Inflammatory macrophage (primary cell): Measurements from ENCODE around the gene CPB1.
"Not testable (repeated sequence)": the region's sequence is repeated elsewhere in the genome, so short reads cannot be mapped to it uniquely, and the experiment has no call there.

ENCODE experiments used
- DNase-seq, 2 donors: peaks; one replicate each; pipeline ENCODE4 v3.0.0-alpha.2; 2020 to 2022
- total RNA-seq, 18 experiments: gene quantifications; one replicate each; lab custom pipeline; 2026; ENCODE audit warnings: mixed read lengths in 6 of 18, inconsistent platforms in 2 of 18; lab: John Stamatoyannopoulos, UW

Gene CPB1
- 0 to 0.43 (median 0.05) reads per million in 18 experiments for total RNA-seq

GRCh38 chr3:148827585-148827984 is at the start of gene CPB1:
TSS of gene CPB1 (plus strand) at chr3:148827811. CDS start at chr3:148827824, 13 bp downstream.
- DNase-seq, result no peak

- peak; percentile 56 to 61 for DNase-seq
These were observed 48.7 kb upstream of the CPB1 start for GRCh38 chr3:148778926-148779325.

GRCh38 chr3:148785026-148785425 is 42.6 kb upstream of the CPB1 start:
- DNase-seq, result peak; percentile 67 to 71

- DNase-seq, result not testable (repeated sequence)
These were observed 41.5 kb upstream of the CPB1 start for GRCh38 chr3:148786159-148786558.

GRCh38 chr3:148789146-148789545 is 38.5 kb upstream of the CPB1 start:
- DNase-seq, result no peak

GRCh38 chr3:148789906-148790305 is 37.7 kb upstream of the CPB1 start:
- no peak for DNase-seq

GRCh38 chr3:148790370-148790769 is 37.2 kb upstream of the CPB1 start:
- DNase-seq, result no peak

GRCh38 chr3:148790851-148791735 is 36.5 kb upstream of the CPB1 start:
- DNase-seq, result peak; percentile 59 to 84

GRCh38 chr3:148791920-148792319 is 35.7 kb upstream of the CPB1 start:
- no peak for DNase-seq

- no peak for DNase-seq
These were observed 35.1 kb upstream of the CPB1 start for GRCh38 chr3:148792516-148792915.

- DNase-seq, result no peak
These were observed 30.8 kb upstream of the CPB1 start for GRCh38 chr3:148796799-148797198.

GRCh38 chr3:148797795-148798194 is 29.8 kb upstream of the CPB1 start:
- DNase-seq, result no peak

- DNase-seq, result no peak
These were observed 27.2 kb upstream of the CPB1 start for GRCh38 chr3:148800414-148800813.

- no peak for DNase-seq
These were observed 17.8 kb upstream of the CPB1 start for GRCh38 chr3:148809835-148810234.

- no peak for DNase-seq
These were observed 12.1 kb upstream of the CPB1 start for GRCh38 chr3:148815316-148816110.

GRCh38 chr3:148816427-148816826 is 11.2 kb upstream of the CPB1 start:
- DNase-seq, result no peak

- DNase-seq, result no peak
These were observed 10.6 kb upstream of the CPB1 start for GRCh38 chr3:148816981-148817525.

GRCh38 chr3:148820361-148821245 is 7.0 kb upstream of the CPB1 start:
- no peak for DNase-seq

GRCh38 chr3:148823026-148823425 is 4.6 kb upstream of the CPB1 start:
- peak in 1 of 2 donors; percentile 38 for DNase-seq

GRCh38 chr3:148825476-148825875 is 2.1 kb upstream of the CPB1 start:
- no peak for DNase-seq

- DNase-seq, result no peak
These were observed 602 bp downstream of the CPB1 start for GRCh38 chr3:148828136-148828690.

GRCh38 chr3:148829926-148830325 is 2.3 kb downstream of the CPB1 start:
- no peak for DNase-seq
